T-cell (primary cell): ENCODE measurements around the gene RASSF7. TPM values are rescaled to one million over a fixed set of nuclear protein-coding genes. Genes with fewer than 3 reads are reported as not detected.
A peak's percentile ranks its signal among the peaks of the same experiment; 100 is the strongest.

Experiments used
- ATAC-seq, 4 experiments: fragments of 200-7000 bp in 3 of 4; fragments of 150-1000 bp in 1 of 4; cut with Tn5 transposase; replicated peaks in 1 of 4; 1 replicate in 3 of 4; 2 replicates in 1 of 4; pipeline ENCODE4 v1.10.0; 2021; ENCODE audit warnings: moderate library complexity in 3 of 4, mild to moderate bottlenecking in 2 of 4, moderate number of reproducible peaks in 1 of 4
- CTCF ChIA-PET, 2 donors: fragments of 300-600 bp; sonication (Branson Sonifier 250); formaldehyde crosslinking; loops; one replicate each; lab custom pipeline; 2022; ENCODE audit warnings: antibody characterized with exemption in 2 of 2; lab: Charles Lee
- POLR2A ChIA-PET, 2 donors: fragments of 300-600 bp; sonication (Branson Sonifier 250); formaldehyde crosslinking; loops; one replicate each; lab custom pipeline; 2022; ENCODE audit warnings: antibody characterized with exemption in 2 of 2; lab: Charles Lee
- DNase-seq, 35 experiments: peaks; one replicate each; pipeline versions ENCODE4 v3.0.0 to v3.0.0-alpha.2; 2013 to 2023
- H3K27ac ChIP-seq: one replicate; pipeline ENCODE4 v1.5.1; 2013; ENCODE audit warnings: low read length
- H3K27me3 ChIP-seq, 2 experiments: replicated peaks in 1 of 2; 1 replicate in 1 of 2; 2 replicates in 1 of 2; pipeline versions ENCODE4 v1.6.1 to v1.7.0; 2013; ENCODE audit warnings: low read length in 1 of 2, mixed read lengths in 1 of 2; ENCODE audit not compliant: control insufficient read depth in 2 of 2, insufficient read depth in 2 of 2; ENCODE audit errors: extremely low read depth in 1 of 2
- H3K36me3 ChIP-seq, 2 donors: 1 replicate in 1 of 2; 2 replicates in 1 of 2; pipeline versions ENCODE4 v1.6.1 to v1.7.0; 2013; ENCODE audit warnings: low read length in 1 of 2; ENCODE audit not compliant: control insufficient read depth in 2 of 2, insufficient read depth in 1 of 2; ENCODE audit errors: extremely low read depth in 1 of 2
- H3K4me1 ChIP-seq, 2 experiments: 1 replicate in 1 of 2; 2 replicates in 1 of 2; pipeline versions ENCODE4 v1.6.1 to v1.7.0; 2013; ENCODE audit warnings: low read length in 2 of 2, mixed read lengths in 1 of 2; ENCODE audit not compliant: insufficient read depth in 2 of 2, control insufficient read depth in 1 of 2; ENCODE audit errors: extremely low read depth in 1 of 2
- H3K4me3 ChIP-seq, 2 donors: 1 replicate in 1 of 2; 2 replicates in 1 of 2; pipeline versions ENCODE4 v1.5.1 to v1.7.0; 2013; ENCODE audit warnings: mild to moderate bottlenecking in 2 of 2, low read length in 1 of 2, moderate library complexity in 1 of 2; ENCODE audit not compliant: control insufficient read depth in 1 of 2; ENCODE audit errors: extremely low read depth in 1 of 2
- H3K9me3 ChIP-seq: 2 replicates; pipeline ENCODE4 v1.7.0; 2013
- H3K27ac Mint-ChIP-seq, 2 donors: one replicate each; pipeline ENCODE4 v1.8.0; 2020 to 2021; ENCODE audit warnings: mild to moderate bottlenecking in 2 of 2, mixed read lengths in 2 of 2
- H3K27me3 Mint-ChIP-seq, 2 donors: one replicate each; pipeline ENCODE4 v1.8.0; 2021 to 2022; ENCODE audit warnings: mixed read lengths in 2 of 2
- H3K36me3 Mint-ChIP-seq: one replicate; pipeline ENCODE4 v1.8.0; 2021; ENCODE audit warnings: mixed read lengths
- H3K4me1 Mint-ChIP-seq, 3 donors: one replicate each; pipeline ENCODE4 v1.8.0; 2020 to 2022; ENCODE audit warnings: mixed read lengths in 3 of 3, mild to moderate bottlenecking in 1 of 3
- H3K4me3 Mint-ChIP-seq, 3 donors: one replicate each; pipeline ENCODE4 v1.8.0; 2020 to 2022; ENCODE audit warnings: mild to moderate bottlenecking in 3 of 3, mixed read lengths in 3 of 3, moderate library complexity in 3 of 3
- H3K9me3 Mint-ChIP-seq, 3 donors: one replicate each; pipeline ENCODE4 v1.8.0; 2020 to 2022; ENCODE audit warnings: mixed read lengths in 3 of 3
- WGBS: methylation state at CpG from one replicate; pipeline ENCODE4 v1.1.5; 2013; ENCODE audit warnings: missing lambda C conversion rate; ENCODE audit not compliant: insufficient coverage; 5-methylcytosine and 5-hydroxymethylcytosine counted together
- total RNA-seq, 35 experiments: library from RNA in 6 of 35; stranded (reverse) in 6 of 35; fragments of 120-200 nt in 1 of 35; gene quantifications; one replicate each; pipeline versions ENCODE4 v1.2.1 to v1.2.4 and lab custom pipeline; 2013 to 2026

Gene RASSF7
- total RNA-seq, 5 donors from 2014 or later (not counting 1 experiment from before 2014, with no cell fraction given), result 23.2 to 68.4 (median 63.4) TPM

DNA sequence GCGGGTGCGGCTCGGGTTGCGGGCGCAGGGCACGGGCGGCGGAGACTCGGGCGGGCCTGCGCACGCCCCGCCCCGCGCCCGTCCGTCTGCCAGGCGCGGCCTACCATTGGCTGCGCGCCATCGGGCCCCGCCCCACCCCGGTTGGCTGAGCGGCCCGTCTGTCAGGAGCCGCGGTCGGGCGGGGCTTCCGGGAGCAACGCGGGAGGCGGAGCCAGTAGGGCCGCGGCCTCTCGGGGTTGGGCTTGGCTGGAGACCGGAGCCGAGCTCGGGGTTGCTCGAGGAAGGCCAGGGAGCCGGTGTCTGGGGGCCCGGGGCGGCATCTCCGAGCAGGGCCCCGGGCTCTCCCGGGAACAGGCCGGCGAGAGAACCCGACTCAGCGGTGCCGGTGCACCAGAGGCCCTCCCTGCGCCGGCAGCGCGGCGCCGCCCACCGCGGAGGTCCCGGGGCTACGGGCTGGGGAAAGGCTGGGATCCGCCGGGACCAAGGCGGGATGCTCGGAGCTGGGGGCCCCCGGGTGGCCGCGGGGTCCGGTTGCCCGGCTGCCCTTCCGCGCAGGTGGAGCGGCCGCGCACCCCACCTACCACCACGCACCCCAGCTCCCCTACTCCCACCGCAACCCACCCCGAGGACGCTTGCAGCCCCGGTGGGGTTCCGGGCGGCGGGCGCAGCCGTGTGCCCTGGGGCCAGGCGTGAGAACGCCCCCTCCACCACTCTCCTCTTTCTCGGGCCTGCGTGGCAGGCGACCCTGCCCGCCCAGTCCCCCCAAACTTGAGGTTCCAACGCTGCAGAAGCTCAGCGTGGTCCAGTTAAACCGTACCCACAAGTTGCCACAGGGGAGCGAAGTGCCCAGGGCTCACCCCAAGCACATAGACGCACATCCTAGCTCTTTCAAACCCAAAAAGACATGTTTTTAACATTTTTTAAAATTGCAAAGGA is 25.0 kb upstream of the RASSF7 start, which contains the start of gene HRAS:
Gene HRAS, minus strand, starts transcription at position 58 of the 936 bp plus-strand sequence.
- H3K27ac Mint-ChIP-seq, result peak within 1 kb of the TSS; percentile 96 to 97
- no peaks in the 10 kb centered on the region for H3K27me3 Mint-ChIP-seq
- Histone ChIP-seq H3K4me1 (peaks cover 11 to 48% of the 10 kb centered on the region in 2 experiments), H3K27me3 (no peaks in the 10 kb centered on the region), H3K4me3 (peak within 1 kb of the TSS; percentile 65 to 67), H3K9me3 (no peaks in the 10 kb centered on the region), H3K36me3 (peaks cover 8 to 23% of the 10 kb centered on the region in 2 donors), H3K27ac (peak within 1 kb of the TSS; percentile 89)
- peak; percentile 84 to 90 (median 86) for ATAC-seq
- H3K9me3 Mint-ChIP-seq, result no peaks in the 10 kb centered on the region
- ChIA-PET CTCF (interaction anchor here in 1 of 2 donors (0.6 to 1.1 kb wide), 2 partner anchors 186 to 270 kb away, joined by 3 to 4 read pairs; no protein-coding TSS in a partner anchor), POLR2A (interaction anchor here (0.6 to 1.0 kb wide), 2 partner anchors 304 to 329 kb away, joined by 3 to 7 read pairs; partner anchors contain the start of genes BET1L (in 1 of the 2) and RIC8A (in 1 of the 2))
- DNase-seq, result peak; percentile 78 to 98 (median 93)
- H3K36me3 Mint-ChIP-seq, result peaks cover 6% of the 10 kb centered on the region
- peak within 1 kb of the TSS; percentile 86 to 94 (median 91) for H3K4me3 Mint-ChIP-seq
- under 1% methylated on average over 94 of the region's 97 CpGs for WGBS
- H3K4me1 Mint-ChIP-seq, result peaks cover 5 to 29% (median 23%) of the 10 kb centered on the region in 3 donors

- Histone ChIP-seq H3K27ac (peak within 1 kb of the TSS; percentile 89), H3K4me1 (peaks cover 11 to 48% of the 10 kb centered on the region in 2 experiments), H3K4me3 (peak within 1 kb of the TSS; percentile 49 to 53), H3K36me3 (peaks cover 4 to 18% of the 10 kb centered on the region in 2 donors), H3K9me3 (no peaks in the 10 kb centered on the region), H3K27me3 (no peaks in the 10 kb centered on the region)
- ChIA-PET CTCF (interaction anchor here in 1 of 2 donors (0.8 kb wide), 1 partner anchor 66 kb away, joined by 3 read pairs; no protein-coding TSS in a partner anchor), POLR2A (interaction anchor here in 1 of 2 donors (0.6 kb wide), 1 partner anchor 219 kb away, joined by 3 read pairs; no protein-coding TSS in a partner anchor)
- Mint-ChIP-seq H3K27ac (peak within 1 kb of the TSS; percentile 96 to 97), H3K9me3 (no peaks in the 10 kb centered on the region), H3K4me1 (peaks cover 5 to 27% (median 23%) of the 10 kb centered on the region in 3 donors), H3K27me3 (no peaks in the 10 kb centered on the region), H3K36me3 (peaks cover 4% of the 10 kb centered on the region), H3K4me3 (peak within 1 kb of the TSS; percentile 86 to 94 (median 91))
- DNase-seq (peak; percentile 67 to 96 (median 82)), ATAC-seq (peak; percentile 15 to 49 (median 25))
- under 1% methylated on average over 93 of the region's 93 CpGs for WGBS
These were observed 23.7 kb upstream of the RASSF7 start, which contains the start of gene LRRC56 for GRCh38 chr11:536841-537621. TSS of gene LRRC56 (plus strand) at chr11:537527. CDS start at chr11:540685, 3,158 bp downstream.

GRCh38 chr11:537622-538430 is 22.9 kb upstream of the RASSF7 start:
- ChIA-PET CTCF (interaction anchor here in 1 of 2 donors (0.8 kb wide), 1 partner anchor 66 kb away, joined by 3 read pairs; no protein-coding TSS in a partner anchor), POLR2A (no interaction called here)
- peak in 1 of 35 experiments; percentile 4 for DNase-seq
- no peak for ATAC-seq
- Mint-ChIP-seq H3K9me3 (no peaks in the 10 kb centered on the region), H3K27me3 (no peaks in the 10 kb centered on the region), H3K27ac (peak overlapping the region; percentile 74 to 78), H3K4me3 (peak overlapping the region; percentile 54 to 91 (median 68)), H3K36me3 (no peaks in the 10 kb centered on the region), H3K4me1 (peaks cover 5 to 27% (median 23%) of the 10 kb centered on the region in 3 donors)
- H3K9me3 ChIP-seq, result no peaks in the 10 kb centered on the region
- H3K27me3 ChIP-seq, result no peaks in the 10 kb centered on the region
- peaks cover 11 to 48% of the 10 kb centered on the region in 2 experiments for H3K4me1 ChIP-seq
- peak overlapping the region; percentile 89 for H3K27ac ChIP-seq
- peaks cover 4 to 10% of the 10 kb centered on the region in 2 donors for H3K36me3 ChIP-seq
- peak overlapping the region; percentile 49 to 53 for H3K4me3 ChIP-seq
- 21% methylated on average over 12 of the region's 19 CpGs for WGBS

- H3K36me3 Mint-ChIP-seq, result no peaks in the 10 kb centered on the region
- Histone ChIP-seq H3K9me3 (no peaks in the 10 kb centered on the region), H3K36me3 (peaks cover 4% of the 10 kb centered on the region in 2 donors), H3K27ac (no peak overlapping the region), H3K27me3 (no peaks in the 10 kb centered on the region), H3K4me3 (no peak overlapping the region), H3K4me1 (peaks cover 11 to 41% of the 10 kb centered on the region in 2 experiments)
- no peak overlapping the region for H3K4me3 Mint-ChIP-seq
- H3K27ac Mint-ChIP-seq, result peak overlapping the region; percentile 55 to 78
- WGBS, result 95% methylated on average over 16 of the region's 20 CpGs
- ATAC-seq (no peak), DNase-seq (peak in 1 of 35 experiments; percentile 4)
- H3K4me1 Mint-ChIP-seq, result peaks cover 5 to 27% (median 23%) of the 10 kb centered on the region in 3 donors
- no peaks in the 10 kb centered on the region for H3K27me3 Mint-ChIP-seq
- CTCF ChIA-PET, result no interaction called here
- POLR2A ChIA-PET, result no interaction called here
- H3K9me3 Mint-ChIP-seq, result no peaks in the 10 kb centered on the region
These were observed 22.2 kb upstream of the RASSF7 start for GRCh38 chr11:538431-539051.

DNA sequence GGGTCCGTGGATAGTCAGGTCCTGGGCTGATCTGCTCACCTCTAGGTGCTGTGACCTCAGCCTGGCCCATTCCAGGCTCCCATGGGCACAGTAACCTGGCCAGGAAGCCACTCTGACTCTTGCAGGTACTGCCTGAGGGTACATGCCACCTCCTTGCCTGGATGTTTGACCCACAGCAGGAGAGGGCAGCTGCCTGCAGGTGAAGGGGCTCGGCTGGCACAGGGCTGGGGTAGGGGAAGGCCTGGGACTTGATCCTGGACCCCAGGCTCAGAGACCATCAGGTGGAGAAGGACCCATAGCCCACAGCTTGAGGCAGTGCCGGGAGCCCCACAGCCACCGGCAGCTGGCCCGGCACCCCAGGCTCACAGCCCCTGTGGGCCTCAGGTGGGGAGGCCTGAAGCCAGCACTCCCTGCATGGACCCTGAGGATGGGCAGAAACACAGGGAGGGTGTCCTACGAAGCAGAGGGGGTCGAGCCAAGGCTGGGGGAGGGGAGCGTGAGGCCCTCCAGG is 20.7 kb upstream of the RASSF7 start:
- ATAC-seq (no peak), DNase-seq (peak in 1 of 35 experiments; percentile 7)
- H3K4me3 ChIP-seq, result no peak overlapping the region
- Mint-ChIP-seq H3K9me3 (no peaks in the 10 kb centered on the region), H3K36me3 (no peaks in the 10 kb centered on the region), H3K4me1 (peaks cover 5 to 23% (median 20%) of the 10 kb centered on the region in 3 donors), H3K27ac (no peak overlapping the region), H3K27me3 (no peaks in the 10 kb centered on the region), H3K4me3 (no peak overlapping the region)
- WGBS, result 86% methylated on average over 8 of the region's 8 CpGs
- H3K27me3 ChIP-seq, result peaks cover 0 to 3% of the 10 kb centered on the region in 2 experiments
- no peaks in the 10 kb centered on the region for H3K9me3 ChIP-seq
- POLR2A ChIA-PET, result no interaction called here
- peaks cover 0 to 4% of the 10 kb centered on the region in 2 donors for H3K36me3 ChIP-seq
- H3K27ac ChIP-seq, result no peak overlapping the region
- CTCF ChIA-PET, result no interaction called here
- H3K4me1 ChIP-seq, result peaks cover 11 to 28% of the 10 kb centered on the region in 2 experiments
